Ammon's horn (tissue), 1 donor: Measurements from ENCODE around the gene GEMIN5.

Experiments used
- DNase-seq: peaks from one replicate; pipeline ENCODE4 v3.0.0-alpha.2; 2016; ENCODE audit warnings: low spot score

Gene GEMIN5

DNA sequence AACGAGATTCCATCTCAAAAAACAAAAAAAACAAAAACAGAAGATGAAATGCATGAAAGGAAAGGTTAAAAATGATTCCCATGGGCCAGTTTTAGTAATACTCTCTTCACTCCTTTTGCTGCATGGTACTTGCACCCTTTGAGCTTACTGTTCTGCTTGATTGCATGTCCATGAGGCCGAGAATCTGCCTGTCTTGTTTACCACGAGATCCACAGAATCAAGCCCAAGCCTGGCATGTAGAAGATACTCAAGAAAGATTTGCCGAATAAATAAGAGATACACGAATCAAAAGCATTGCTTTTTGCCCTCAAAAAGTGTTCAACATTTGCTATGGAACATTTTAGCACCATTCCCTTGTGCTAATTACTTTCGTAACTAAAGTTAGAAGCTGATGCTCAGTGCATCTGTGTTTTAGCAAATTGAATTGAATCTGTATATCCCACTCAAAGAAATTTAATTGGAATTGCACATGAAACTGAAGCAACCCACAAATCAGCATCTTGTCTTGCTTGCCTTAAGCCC is 88.7 kb downstream of the GEMIN5 start:
- peak; percentile 62 for DNase-seq

DNA sequence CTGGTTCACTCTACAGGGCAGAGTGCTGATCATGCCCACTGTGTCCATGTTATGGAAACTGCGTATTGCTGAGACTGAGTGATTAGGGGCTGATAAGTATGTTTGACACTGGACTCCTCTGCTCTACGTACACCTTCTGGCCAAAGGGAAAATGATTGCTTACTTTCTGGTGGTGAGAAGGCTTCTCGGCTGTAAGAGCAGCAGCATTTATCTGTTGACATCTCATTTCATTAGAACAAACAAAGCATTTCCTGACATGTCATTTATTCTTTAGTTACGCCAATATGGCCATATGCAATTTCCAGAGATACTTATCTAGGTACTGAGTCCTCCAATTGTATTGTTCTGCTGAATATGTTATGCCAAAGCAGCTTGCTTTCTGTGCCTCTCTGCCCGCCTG is 93.2 kb downstream of the GEMIN5 start:
- no peak for DNase-seq

DNA sequence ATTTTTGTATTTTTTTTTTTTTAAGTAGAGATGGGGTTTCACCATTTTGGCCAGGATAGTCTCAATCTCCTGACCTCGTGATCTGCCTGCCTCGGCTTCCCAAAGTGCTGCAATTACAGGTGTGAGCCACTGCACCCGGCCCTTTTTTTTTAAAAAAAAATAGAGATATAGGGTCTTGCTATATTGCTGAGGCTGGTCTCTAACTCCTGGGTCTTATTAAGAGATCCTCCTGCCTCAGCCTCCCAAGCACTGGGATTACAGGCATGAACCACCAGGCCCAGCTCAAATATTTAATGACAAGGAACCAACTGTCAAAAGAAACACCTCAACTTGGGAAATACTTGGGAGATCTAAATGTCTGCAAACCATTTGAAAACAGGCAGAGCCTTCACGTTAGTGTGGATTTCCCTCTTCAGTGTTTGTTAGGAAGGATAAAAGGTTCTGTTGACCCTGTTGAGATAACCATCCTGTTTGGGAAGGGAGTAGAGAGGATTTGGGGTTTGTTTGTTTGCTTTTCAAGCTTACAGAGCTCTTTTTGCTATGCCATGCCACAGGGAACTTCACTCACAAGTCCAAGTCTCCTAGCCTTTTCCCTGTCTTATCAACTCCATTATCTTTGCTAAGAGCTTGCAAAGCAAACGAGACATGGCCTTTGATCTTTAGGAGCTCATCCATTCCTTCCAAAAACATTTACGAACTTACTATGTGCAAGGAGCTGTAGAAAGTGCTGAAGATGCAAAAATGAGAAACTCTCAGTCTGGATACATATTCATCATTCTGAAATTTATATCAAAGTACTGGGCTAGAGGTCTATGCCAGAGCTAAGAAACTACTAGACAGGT is 95.1 kb downstream of the GEMIN5 start:
- no peak for DNase-seq

DNA sequence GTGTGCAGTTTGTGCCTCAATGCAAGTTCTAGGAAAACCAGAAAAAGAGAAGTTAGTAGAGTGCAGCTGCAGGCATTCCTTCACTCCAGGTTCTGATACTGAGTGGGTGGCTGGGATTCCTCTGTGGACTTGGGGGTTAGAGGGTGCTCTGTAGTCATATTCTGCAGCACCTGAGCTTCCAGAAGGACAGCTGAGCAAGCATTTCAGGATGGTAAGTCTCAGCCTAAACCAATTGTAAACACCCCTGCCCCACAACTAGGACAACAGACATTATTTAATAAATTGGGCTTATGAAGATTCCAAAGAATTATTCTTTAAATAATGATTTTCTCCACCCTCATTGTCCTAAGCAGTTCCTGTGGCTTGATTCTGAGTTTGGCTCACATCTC is 96.7 kb downstream of the GEMIN5 start:
- no peak for DNase-seq

DNA sequence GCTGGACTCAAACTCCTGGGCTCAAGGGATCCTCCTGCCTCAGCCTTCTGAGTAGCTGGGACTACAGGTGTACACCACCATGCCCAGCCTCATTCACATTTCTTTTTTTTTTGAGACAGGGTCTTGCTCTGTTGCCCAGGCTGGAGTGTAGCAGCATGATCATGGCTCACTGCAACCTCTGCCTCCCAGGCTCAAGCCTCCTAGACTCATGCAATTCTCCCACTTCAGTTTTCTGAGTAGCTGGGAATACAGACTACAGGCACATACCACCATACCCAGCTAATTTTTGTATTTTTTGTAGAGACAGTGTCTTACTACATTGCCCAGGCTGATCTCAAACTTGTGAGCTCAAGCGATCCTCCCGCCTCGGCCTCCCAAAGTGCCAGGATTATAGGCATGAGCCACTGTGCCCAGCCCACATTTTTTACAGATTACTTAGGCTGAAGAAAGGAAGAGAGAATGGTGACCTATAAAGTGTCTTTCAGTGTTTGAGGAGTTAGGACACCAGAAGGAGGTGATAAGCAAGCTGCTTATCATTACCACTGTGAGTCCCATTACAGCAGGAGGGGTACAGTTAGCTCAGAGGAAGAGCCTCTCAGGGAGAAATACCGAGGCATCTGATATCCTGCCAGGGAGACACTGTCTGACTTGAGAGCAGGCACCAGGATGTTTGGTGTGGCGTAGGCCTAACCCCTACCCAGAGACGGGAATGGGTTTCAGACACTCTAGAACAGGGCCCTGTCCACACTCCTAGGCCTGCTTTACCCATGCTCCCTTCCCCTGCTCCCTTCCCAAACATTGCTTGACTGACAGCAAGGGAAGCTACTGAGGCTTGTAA is 97.4 kb downstream of the GEMIN5 start:
- no peak for DNase-seq
